Measurements from ENCODE around the gene TMEM50B. TPM values are rescaled to one million over a fixed set of nuclear protein-coding genes. Genes with fewer than 3 reads are reported as not detected.
"Not testable (repeated sequence)": the region's sequence is repeated elsewhere in the genome, so short reads cannot be mapped to it uniquely, and the experiment has no call there.

Gene TMEM50B
- total RNA-seq, 4 donors from 2014 or later = 77.7 to 155 (median 146) TPM

DNA sequence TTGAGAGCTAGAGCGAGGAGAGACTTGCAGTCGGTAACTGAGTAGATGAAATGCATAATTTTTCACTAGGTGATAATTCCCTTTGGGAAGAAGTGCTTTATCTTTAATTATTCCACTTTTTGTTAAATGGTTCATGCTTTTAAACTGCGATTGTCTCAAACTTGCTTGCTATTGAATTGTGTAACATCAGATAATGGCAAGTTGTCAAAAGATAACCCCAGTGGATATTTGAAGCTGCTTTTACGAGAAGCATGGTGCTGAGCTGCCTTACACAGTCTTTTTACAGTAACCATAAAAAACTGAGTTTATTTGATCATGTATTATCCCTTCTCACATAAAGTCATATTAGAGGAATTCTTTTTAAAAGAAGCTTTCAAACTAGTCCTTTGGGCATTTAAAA, 30.2 kb downstream of the TMEM50B start:
- Histone ChIP-seq H3K27me3 (no peaks in the 10 kb centered on the region), H3K27ac (no peak overlapping the region), H3K9me3 (no peaks in the 10 kb centered on the region), H3K4me3 (no peak overlapping the region), H3K4me1 (peaks cover 0 to 7% (median 0%) of the 10 kb centered on the region in 4 donors), H3K36me3 (peaks cover 0 to 65% (median 2%) of the 10 kb centered on the region in 3 donors)
- DNase-seq (ENCODE audit: low spot score in 2 of 2) = no peak
- TF ChIP-seq POLR2A (IDR thresholded peaks at IDR 0.05) (no peak), CTCF (IDR thresholded peaks at IDR 0.05) (no peak), EP300 (IDR thresholded peaks at IDR 0.05) (no peak)
- WGBS, 2 donors = 69 to 83% methylated on average over 4 of the region's 4 CpGs

- not testable (repeated sequence) for DNase-seq (ENCODE audit: low spot score in 2 of 2); H3K27ac ChIP-seq; H3K9me3 ChIP-seq; H3K27me3 ChIP-seq; H3K4me3 ChIP-seq
- WGBS, 2 donors = 92 to 94% methylated on average over 6 of the region's 6 CpGs
- Histone ChIP-seq H3K4me1 (peaks cover 0 to 30% (median 5%) of the 10 kb centered on the region in 4 donors), H3K36me3 (peaks cover 0 to 35% (median 2%) of the 10 kb centered on the region in 3 donors)
Observed at GRCh38 chr21:33446620-33447019, 33.2 kb downstream of the TMEM50B start.

- Histone ChIP-seq H3K36me3 (peaks cover 0 to 28% (median 2%) of the 10 kb centered on the region in 3 donors), H3K27ac (peak overlapping the region in 2 of 4 donors; percentile 71 to 75), H3K9me3 (no peaks in the 10 kb centered on the region), H3K4me3 (no peak overlapping the region), H3K4me1 (peaks cover 0 to 34% (median 7%) of the 10 kb centered on the region in 4 donors), H3K27me3 (no peaks in the 10 kb centered on the region)
- TF ChIP-seq CTCF (IDR thresholded peaks at IDR 0.05) = no peak
- no peak for DNase-seq (ENCODE audit: low spot score in 2 of 2)
- WGBS, 2 donors = 52 to 64% methylated on average over 2 of the region's 2 CpGs
Observed at GRCh38 chr21:33444499-33444898, 35.3 kb downstream of the TMEM50B start.

DNA sequence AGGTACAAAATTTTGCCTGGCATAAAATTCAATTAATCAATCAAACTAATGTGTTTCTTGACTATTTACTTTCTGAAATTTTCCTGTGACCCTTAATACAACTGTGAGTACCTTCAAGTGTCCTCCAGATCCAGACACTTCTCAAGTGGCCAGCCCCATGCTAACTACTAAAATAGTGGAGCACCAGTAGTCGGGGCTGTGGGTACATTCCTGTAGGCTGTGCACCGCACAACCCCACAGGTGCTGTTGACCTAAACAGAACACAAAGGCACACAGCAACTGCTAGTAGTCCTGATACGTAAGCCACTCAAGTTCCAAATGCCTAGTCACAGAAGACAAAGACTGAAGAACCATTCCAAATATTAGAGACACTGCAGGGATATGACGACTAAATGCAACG, 36.6 kb downstream of the TMEM50B start:
- DNase-seq (ENCODE audit: low spot score in 2 of 2) = no peak
- 85 to 90% methylated on average over 5 of the region's 5 CpGs for WGBS, 2 donors
- H3K27ac ChIP-seq = peak overlapping the region in 2 of 4 donors; percentile 35 to 71

GRCh38 chr21:33441489-33442477, 38.0 kb downstream of the TMEM50B start:
- Histone ChIP-seq H3K4me3 (no peak overlapping the region), H3K9me3 (no peaks in the 10 kb centered on the region), H3K4me1 (peaks cover 0 to 34% (median 7%) of the 10 kb centered on the region in 4 donors), H3K36me3 (peaks cover 0 to 29% (median 0%) of the 10 kb centered on the region in 3 donors), H3K27me3 (no peaks in the 10 kb centered on the region), H3K27ac (peak overlapping the region in 3 of 4 donors; percentile 15 to 71 (median 69))
- no peak for DNase-seq (ENCODE audit: low spot score in 2 of 2)
- 63% methylated on average over 10 to 11 of the region's 11 CpGs for WGBS, 2 donors
- TF ChIP-seq CTCF (IDR thresholded peaks at IDR 0.05) = no peak

More for the DNA sequence above, 36.6 kb downstream of the TMEM50B start:
- Histone ChIP-seq H3K4me1 (peaks cover 0 to 34% (median 7%) of the 10 kb centered on the region in 4 donors), H3K36me3 (peaks cover 0 to 29% (median 0%) of the 10 kb centered on the region in 3 donors), H3K27me3 (no peaks in the 10 kb centered on the region), H3K4me3 (no peak overlapping the region), H3K9me3 (no peaks in the 10 kb centered on the region)
- no peak for TF ChIP-seq EP300 (IDR thresholded peaks at IDR 0.05)
- peak in 1 of 5 experiments; percentile 1 for TF ChIP-seq CTCF (IDR thresholded peaks at IDR 0.05)

Measured in tibial nerve (tissue), 4 donors.